Umbilical cord (tissue), 2 donors: ENCODE measurements around the gene CTDNEP1. TPM values are rescaled to one million over a fixed set of nuclear protein-coding genes. Genes with fewer than 3 reads are reported as not detected.
A peak's percentile ranks its signal among the peaks of the same experiment; 100 is the strongest.

ENCODE experiments used
- DNase-seq: peaks from one replicate; pipeline ENCODE4 v3.0.0-alpha.2; 2015; ENCODE audit warnings: low spot score
- total RNA-seq: library from RNA; depleted of rRNA; stranded (reverse); fragments of >200 nt; gene quantifications from one replicate; pipeline ENCODE4 v1.2.3, GENCODE V29; 2014; ENCODE audit warnings: low replicate concordance; ENCODE audit not compliant: insufficient read depth

The CTDNEP1 gene
- total RNA-seq, 1 donor from 2014 or later: 15.4 TPM

- DNase-seq: no peak
Observed at GRCh38 chr17:7232114-7232513, 19.4 kb downstream of the CTDNEP1 start.

GRCh38 chr17:7229504-7229903 is 22.0 kb downstream of the CTDNEP1 start:
- DNase-seq: no peak

- no peak for DNase-seq
Observed at GRCh38 chr17:7228920-7229319, 22.6 kb downstream of the CTDNEP1 start.

- DNase-seq: no peak
Observed at GRCh38 chr17:7226721-7227710, 24.5 kb downstream of the CTDNEP1 start.

- DNase-seq: no peak
Observed at GRCh38 chr17:7225711-7226331, 25.7 kb downstream of the CTDNEP1 start.

GRCh38 chr17:7224661-7225111 is 26.8 kb downstream of the CTDNEP1 start:
- DNase-seq: no peak

GRCh38 chr17:7224110-7224509 is 27.4 kb downstream of the CTDNEP1 start:
- DNase-seq: no peak

- DNase-seq: no peak
Observed at GRCh38 chr17:7223375-7223774, 28.2 kb downstream of the CTDNEP1 start.

- DNase-seq: no peak
Observed at GRCh38 chr17:7222972-7223292, 28.6 kb downstream of the CTDNEP1 start.

GRCh38 chr17:7222093-7222971 is 29.2 kb downstream of the CTDNEP1 start:
- no peak for DNase-seq

- no peak for DNase-seq
Observed at GRCh38 chr17:7221278-7222092, 30.0 kb downstream of the CTDNEP1 start.

- DNase-seq: no peak
Observed at GRCh38 chr17:7220593-7221277, 30.8 kb downstream of the CTDNEP1 start.

- peak; percentile 94 for DNase-seq
Observed at GRCh38 chr17:7219812-7220592, 31.5 kb downstream of the CTDNEP1 start, which contains the start of the genes ACADVL and DLG4. Gene ACADVL (plus strand): TSS chr17:7219938. CDS start chr17:7219985, 47 bp downstream. Gene DLG4 (minus strand): TSS chr17:7219836.

- no peak for DNase-seq
Observed at GRCh38 chr17:7219229-7219811, 32.2 kb downstream of the CTDNEP1 start.

GRCh38 chr17:7218758-7219157 is 32.8 kb downstream of the CTDNEP1 start:
- peak; percentile 76 for DNase-seq

GRCh38 chr17:7218166-7218565 is 33.4 kb downstream of the CTDNEP1 start:
- no peak for DNase-seq

- peak; percentile 82 for DNase-seq
Observed at GRCh38 chr17:7217113-7217987, 34.2 kb downstream of the CTDNEP1 start.
